Urinary bladder (tissue), 4 donors: ENCODE results near the gene MAP2K4. TPM values are rescaled to one million over a fixed set of nuclear protein-coding genes. Genes with fewer than 3 reads are reported as not detected.

Experiments
- DNase-seq: peaks from one replicate; pipeline ENCODE4 v3.0.0-alpha.2; 2015; ENCODE audit errors: extremely low spot score
- H3K27ac ChIP-seq: one replicate; pipeline ENCODE4 v1.5.1; 2013; ENCODE audit warnings: low read depth, mild to moderate bottlenecking, moderate library complexity
- H3K36me3 ChIP-seq: one replicate; pipeline ENCODE4 v1.6.1; 2013; ENCODE audit warnings: mild to moderate bottlenecking, moderate library complexity; ENCODE audit not compliant: insufficient read depth
- H3K4me1 ChIP-seq: one replicate; pipeline ENCODE4 v1.6.1; 2013; ENCODE audit warnings: mild to moderate bottlenecking, moderate library complexity; ENCODE audit not compliant: insufficient read depth
- H3K4me3 ChIP-seq: one replicate; pipeline ENCODE4 v1.5.1; 2013; ENCODE audit warnings: low read depth, low read length
- WGBS: extraction: QIAGEN DNeasy Blood & Tissue Kit; methylation state at CpG from one replicate; pipeline ENCODE4 v1.1.7; 2013; 5-methylcytosine and 5-hydroxymethylcytosine counted together
- polyA plus RNA-seq: library from polyadenylated mRNA; stranded (reverse); fragments of 200-250 nt; gene quantifications from one replicate; pipeline ENCODE4 v1.2.3, GENCODE V29; 2013
- total RNA-seq: library from RNA; depleted of rRNA; stranded (reverse); fragments of >200 nt; gene quantifications from one replicate; pipeline ENCODE4 v1.2.3, GENCODE V29; 2014
- donor health status: healthy with polysubstance abuse.
- donor health status: healthy.

Gene MAP2K4
- total and polyA plus RNA-seq, 2 donors = 16.0 to 69.9 TPM

DNA sequence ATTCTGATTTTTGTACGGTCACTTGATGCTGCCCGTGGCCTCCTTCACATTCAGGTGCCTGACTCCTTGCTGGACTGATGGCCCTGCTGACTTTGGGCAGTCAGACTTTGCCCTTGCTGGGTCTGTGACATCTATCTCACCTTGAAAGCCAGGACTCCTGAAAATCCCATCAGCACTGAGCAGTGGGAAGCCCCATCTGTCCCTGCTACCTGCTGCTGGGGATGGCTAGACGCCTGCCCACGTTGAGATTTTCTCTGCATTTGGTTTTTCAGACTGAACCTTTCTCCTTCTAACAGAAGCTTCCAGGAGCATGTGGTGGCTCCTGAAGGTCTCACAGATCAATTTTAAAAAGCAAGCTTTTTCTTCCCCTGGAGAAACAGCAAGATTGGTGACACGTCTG lies 13.2 kb upstream of the MAP2K4 start:
- 86% methylated on average over 5 of the region's 5 CpGs for WGBS
- DNase-seq = no peak
- Histone ChIP-seq H3K36me3 (no peaks in the 10 kb centered on the region), H3K4me1 (no peaks in the 10 kb centered on the region), H3K4me3 (no peak overlapping the region), H3K27ac (no peak overlapping the region)

DNA sequence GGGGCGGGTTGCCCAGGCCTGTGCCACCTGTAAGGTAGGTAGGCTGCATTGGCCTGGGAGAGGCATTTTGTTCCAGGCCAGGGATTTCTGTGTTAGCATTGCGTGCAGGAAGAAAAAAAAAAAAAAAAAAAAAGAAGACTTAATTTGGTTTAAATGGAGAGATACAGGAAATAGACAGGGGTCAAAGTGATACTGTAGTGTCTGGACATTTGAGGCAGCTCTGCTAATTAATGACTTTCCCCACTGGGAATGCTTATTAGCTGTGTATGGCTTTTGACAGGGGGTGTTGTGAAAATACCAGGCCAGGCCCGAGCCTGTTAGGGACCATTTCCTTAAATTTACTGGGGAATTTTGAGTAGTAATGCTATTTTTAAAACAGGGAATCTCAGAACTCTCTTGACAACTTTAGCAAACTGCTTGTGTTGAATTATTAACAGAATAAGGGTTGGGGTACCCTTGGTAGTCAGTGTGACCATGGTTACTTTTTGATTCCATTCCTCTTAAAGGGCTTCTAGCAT lies 1.0 kb downstream of the MAP2K4 start:
- Histone ChIP-seq H3K4me1 (no peaks in the 10 kb centered on the region), H3K4me3 (peak overlapping the region; percentile 100), H3K36me3 (no peaks in the 10 kb centered on the region), H3K27ac (no peak overlapping the region)
- DNase-seq = peak; percentile 3
- 5% methylated on average over 3 of the region's 3 CpGs for WGBS

- no peaks in the 10 kb centered on the region for H3K4me1 ChIP-seq
- WGBS = 77% methylated on average over 2 of the region's 2 CpGs
- DNase-seq = no peak
- no peaks in the 10 kb centered on the region for H3K36me3 ChIP-seq
- no peak overlapping the region for H3K4me3 ChIP-seq
- H3K27ac ChIP-seq = no peak overlapping the region
Measured at GRCh38 chr17:12022310-12022709, 1.6 kb downstream of the MAP2K4 start.

DNA sequence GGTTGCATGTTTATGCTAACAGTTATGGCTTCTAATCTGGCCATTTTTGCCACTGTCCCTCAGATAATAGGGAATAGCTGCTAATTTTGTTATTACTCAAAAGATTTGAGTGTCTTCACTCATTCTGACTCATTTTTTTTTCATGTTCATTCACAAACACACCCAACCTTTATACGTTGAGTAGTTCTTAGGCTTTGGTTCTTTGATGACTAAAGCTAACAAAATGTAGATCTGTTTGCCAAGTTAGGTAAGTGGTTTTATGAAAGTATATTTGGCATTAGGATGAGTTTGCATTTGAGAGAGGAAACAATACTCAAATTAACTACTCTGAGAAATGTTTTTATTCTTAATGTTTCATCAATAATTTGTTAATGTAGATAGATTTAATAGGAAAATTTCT lies 3.6 kb downstream of the MAP2K4 start:
- H3K36me3 ChIP-seq = no peaks in the 10 kb centered on the region
- no peak overlapping the region for H3K27ac ChIP-seq
- 36% methylated on average over 1 of the region's 1 CpG for WGBS
- no peaks in the 10 kb centered on the region for H3K4me1 ChIP-seq
- no peak overlapping the region for H3K4me3 ChIP-seq
- no peak for DNase-seq

DNA sequence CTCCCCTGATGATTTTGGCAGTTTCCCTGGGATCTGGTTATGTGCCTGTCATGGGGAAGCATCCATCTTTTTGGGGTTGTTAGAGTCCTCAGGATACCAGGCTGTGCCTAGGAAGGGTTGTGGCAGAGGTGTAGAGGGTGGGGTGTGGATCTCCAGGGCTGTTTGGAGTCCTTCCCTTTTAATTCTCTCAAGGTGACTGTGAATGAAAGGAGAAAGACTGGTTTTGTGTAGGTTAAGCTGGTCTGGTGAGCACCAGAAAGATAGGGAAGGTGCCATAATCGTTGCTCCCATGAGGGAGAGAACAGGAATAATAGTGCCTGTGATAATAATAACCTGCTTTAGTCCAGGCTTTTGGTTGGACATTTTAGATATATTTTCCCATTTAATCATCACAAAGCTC lies 7.0 kb downstream of the MAP2K4 start:
- 83% methylated on average over 1 of the region's 1 CpG for WGBS
- H3K4me3 ChIP-seq = no peak overlapping the region
- no peaks in the 10 kb centered on the region for H3K36me3 ChIP-seq
- H3K27ac ChIP-seq = no peak overlapping the region
- DNase-seq = no peak
- no peaks in the 10 kb centered on the region for H3K4me1 ChIP-seq

DNA sequence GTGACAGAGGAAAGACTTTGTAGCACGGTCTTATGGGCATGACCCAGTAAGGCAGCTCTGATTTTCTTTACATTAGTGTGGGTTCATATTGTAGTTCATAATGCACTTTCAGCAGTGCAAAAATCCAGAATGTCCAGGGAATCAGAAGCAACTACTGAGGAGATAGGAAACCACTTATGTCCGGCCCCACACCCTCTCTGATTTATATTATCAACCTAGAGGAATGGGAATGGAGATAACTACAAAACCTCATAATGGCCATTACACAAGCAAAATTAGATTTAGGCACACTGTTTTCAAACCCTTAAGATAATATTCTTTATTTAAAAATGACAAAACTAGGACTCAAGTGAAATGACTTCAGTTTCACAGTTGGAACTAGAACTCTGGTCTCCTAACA lies 7.9 kb downstream of the MAP2K4 start:
- H3K4me3 ChIP-seq = no peak overlapping the region
- WGBS = 92% methylated on average over 2 of the region's 2 CpGs
- H3K36me3 ChIP-seq = no peaks in the 10 kb centered on the region
- DNase-seq = no peak
- H3K27ac ChIP-seq = no peak overlapping the region
- no peaks in the 10 kb centered on the region for H3K4me1 ChIP-seq

- Histone ChIP-seq H3K36me3 (peaks cover 2% of the 10 kb centered on the region), H3K27ac (no peak overlapping the region), H3K4me3 (no peak overlapping the region), H3K4me1 (no peaks in the 10 kb centered on the region)
- no peak for DNase-seq
- 92% methylated on average over 4 of the region's 4 CpGs for WGBS
Measured at GRCh38 chr17:12034538-12034937, 13.9 kb downstream of the MAP2K4 start.

GRCh38 chr17:12035673-12036072 lies 15.0 kb downstream of the MAP2K4 start:
- no peak for DNase-seq
- Histone ChIP-seq H3K4me1 (no peaks in the 10 kb centered on the region), H3K36me3 (peaks cover 2% of the 10 kb centered on the region), H3K4me3 (no peak overlapping the region), H3K27ac (no peak overlapping the region)
- WGBS = 65% methylated on average over 1 of the region's 1 CpG

DNA sequence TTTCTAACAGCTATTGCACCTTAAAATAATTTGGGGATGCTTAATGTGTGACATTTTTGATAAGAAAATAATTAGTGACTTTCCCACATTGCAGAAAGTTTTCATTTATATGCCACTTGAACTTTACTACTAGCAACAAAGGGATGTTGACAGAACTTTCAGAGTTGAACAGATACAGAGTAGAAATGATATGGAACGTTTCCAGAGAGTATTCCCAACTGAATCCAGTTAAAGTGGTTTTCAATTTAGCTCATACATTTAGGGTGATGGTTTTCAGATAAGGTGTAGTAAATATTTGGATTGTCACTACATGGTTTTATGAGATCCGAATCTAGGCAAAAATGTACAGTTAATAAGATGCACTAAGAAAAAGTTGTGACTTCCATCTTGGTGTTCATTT lies 17.3 kb downstream of the MAP2K4 start:
- Histone ChIP-seq H3K4me3 (no peak overlapping the region), H3K36me3 (peaks cover 2% of the 10 kb centered on the region), H3K4me1 (no peaks in the 10 kb centered on the region), H3K27ac (no peak overlapping the region)
- 23% methylated on average over 2 of the region's 2 CpGs for WGBS
- DNase-seq = no peak

- Histone ChIP-seq H3K36me3 (no peaks in the 10 kb centered on the region), H3K27ac (no peak overlapping the region), H3K4me1 (no peaks in the 10 kb centered on the region), H3K4me3 (no peak overlapping the region)
- 76% methylated on average over 3 of the region's 3 CpGs for WGBS
- DNase-seq = no peak
Measured at GRCh38 chr17:12040478-12040877, 19.8 kb downstream of the MAP2K4 start.

- H3K27ac ChIP-seq = no peak overlapping the region
- no peaks in the 10 kb centered on the region for H3K36me3 ChIP-seq
- H3K4me1 ChIP-seq = peaks cover 2% of the 10 kb centered on the region
- WGBS = 43% methylated on average over 3 of the region's 3 CpGs
- DNase-seq = no peak
- no peak overlapping the region for H3K4me3 ChIP-seq
Measured at GRCh38 chr17:12041312-12041711, 20.6 kb downstream of the MAP2K4 start.

DNA sequence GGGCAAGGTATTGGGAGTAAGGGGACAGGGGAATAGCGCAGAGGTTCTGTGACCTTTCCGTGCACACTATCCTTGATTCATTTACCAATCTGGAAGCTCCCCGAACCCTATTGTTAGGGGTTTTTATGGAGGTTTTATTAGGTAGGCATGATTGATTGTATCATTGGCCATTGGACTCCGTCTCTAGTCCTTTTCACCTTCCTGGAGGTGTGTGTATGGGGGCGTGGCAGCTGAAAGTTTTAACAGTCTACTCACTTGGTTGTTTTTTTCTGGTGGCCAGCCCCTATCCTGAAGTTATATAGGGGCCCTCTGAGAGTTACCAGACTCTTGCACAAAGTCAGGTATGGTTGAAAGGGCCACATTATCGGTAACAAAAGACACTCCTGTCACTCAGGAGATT lies 23.0 kb downstream of the MAP2K4 start:
- 93% methylated on average over 6 of the region's 6 CpGs for WGBS
- peaks cover 5% of the 10 kb centered on the region for H3K4me1 ChIP-seq
- no peak overlapping the region for H3K27ac ChIP-seq
- H3K36me3 ChIP-seq = no peaks in the 10 kb centered on the region
- no peak for DNase-seq
- no peak overlapping the region for H3K4me3 ChIP-seq

DNA sequence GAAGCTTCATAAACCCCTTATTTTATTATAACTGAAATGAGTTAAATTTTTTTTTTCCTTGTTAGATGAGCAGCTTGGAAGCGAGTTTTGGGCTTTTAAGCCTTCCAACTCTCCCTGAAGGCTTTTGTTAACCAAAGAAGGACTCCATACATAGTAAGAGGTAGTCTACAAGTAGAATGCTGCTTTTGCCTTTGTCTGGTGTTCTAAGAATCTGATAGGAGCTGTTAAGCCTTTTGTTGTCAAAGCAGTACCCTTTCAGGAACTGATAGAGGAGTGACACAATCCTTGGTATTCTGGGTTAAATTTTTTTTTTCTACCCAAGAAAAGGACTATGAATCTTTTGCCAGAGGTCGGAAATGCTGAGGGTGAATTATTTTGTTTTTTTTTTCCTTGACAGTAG lies 26.1 kb downstream of the MAP2K4 start:
- WGBS = 38% methylated on average over 2 of the region's 2 CpGs
- H3K4me3 ChIP-seq = no peak overlapping the region
- H3K4me1 ChIP-seq = peaks cover 5% of the 10 kb centered on the region
- no peak overlapping the region for H3K27ac ChIP-seq
- DNase-seq = no peak
- H3K36me3 ChIP-seq = no peaks in the 10 kb centered on the region

- peaks cover 8% of the 10 kb centered on the region for H3K4me1 ChIP-seq
- no peak for DNase-seq
- H3K4me3 ChIP-seq = no peak overlapping the region
- no peak overlapping the region for H3K27ac ChIP-seq
- peaks cover 2% of the 10 kb centered on the region for H3K36me3 ChIP-seq
- WGBS = 65% methylated on average over 3 of the region's 3 CpGs
Measured at GRCh38 chr17:12047681-12048376, 27.2 kb downstream of the MAP2K4 start.
